Prostate gland (tissue), 2 donors: ENCODE results near the gene PTPRCAP. TPM values are rescaled to one million over a fixed set of nuclear protein-coding genes. Genes with fewer than 3 reads are reported as not detected.

Experiments used
- DNase-seq: peaks from one replicate; pipeline ENCODE4 v3.0.0-alpha.2; 2019; ENCODE audit warnings: low spot score
- H3K27ac ChIP-seq, 2 donors: fragments of 200-600 bp; sonication (generic); 2 replicates each; pipeline ENCODE4 v1.5.1; 2017 to 2019
- H3K27me3 ChIP-seq: fragments of 200-600 bp; sonication (generic); replicated peaks from 2 replicates; pipeline ENCODE4 v1.5.1; 2019; ENCODE audit not compliant: insufficient read depth
- H3K36me3 ChIP-seq, 2 donors: fragments of 200-600 bp; sonication (generic); 1 replicate in 1 of 2; 2 replicates in 1 of 2; pipeline versions ENCODE4 v1.5.1 to v1.8.1; 2017 to 2019
- H3K4me1 ChIP-seq: fragments of 200-600 bp; sonication (generic); replicated peaks from 2 replicates; pipeline ENCODE4 v1.5.1; 2019
- H3K4me3 ChIP-seq, 2 donors: fragments of 200-600 bp; sonication (generic); 2 replicates each; pipeline ENCODE4 v1.5.1; 2017 to 2019
- H3K9me3 ChIP-seq: fragments of 200-600 bp; sonication (generic); 2 replicates; pipeline ENCODE4 v1.5.1; 2017
- POLR2A ChIP-seq: fragments of 450-650 bp; IDR thresholded peaks from one replicate; pipeline ENCODE4 v1.6.1; 2016; ENCODE audit warnings: antibody characterized with exemption, mild to moderate bottlenecking
- POLR2AphosphoS5 ChIP-seq: sonication (generic); formaldehyde crosslinking; IDR thresholded peaks from one replicate; pipeline ENCODE4 v1.6.1; 2017; ENCODE audit warnings: antibody characterized with exemption
- WGBS: methylation state at CpG from one replicate; pipeline ENCODE4 v1.1.5; 2018; 5-methylcytosine and 5-hydroxymethylcytosine counted together
- intact Hi-C: fragments of 100-400 bp; cut with DNase I; formaldehyde crosslinking; loops from one replicate; pipeline ENCODE4 v1.14.2; 2022
- total RNA-seq, 2 donors: library from RNA; depleted of rRNA; stranded (reverse); fragments of >200 nt; gene quantifications; one replicate each; pipeline ENCODE4 v1.1.0, GENCODE V29; 2016
- TF ChIP-seq, protein P1 (sequence below), 4 experiments: fragments of 200-600 bp in 2 of 4; fragments of 450-650 bp in 2 of 4; sonication (generic) in 2 of 4; IDR thresholded peaks; 1 replicate in 3 of 4; 2 replicates in 1 of 4; pipeline ENCODE4 v1.5.1; 2016 to 2019; ENCODE audit warnings: antibody characterized with exemption in 4 of 4, mild to moderate bottlenecking in 2 of 4, moderate library complexity in 2 of 4

Gene PTPRCAP
- total RNA-seq, 2 donors from 2014 or later: 2.9 to 5.9 TPM

DNA sequence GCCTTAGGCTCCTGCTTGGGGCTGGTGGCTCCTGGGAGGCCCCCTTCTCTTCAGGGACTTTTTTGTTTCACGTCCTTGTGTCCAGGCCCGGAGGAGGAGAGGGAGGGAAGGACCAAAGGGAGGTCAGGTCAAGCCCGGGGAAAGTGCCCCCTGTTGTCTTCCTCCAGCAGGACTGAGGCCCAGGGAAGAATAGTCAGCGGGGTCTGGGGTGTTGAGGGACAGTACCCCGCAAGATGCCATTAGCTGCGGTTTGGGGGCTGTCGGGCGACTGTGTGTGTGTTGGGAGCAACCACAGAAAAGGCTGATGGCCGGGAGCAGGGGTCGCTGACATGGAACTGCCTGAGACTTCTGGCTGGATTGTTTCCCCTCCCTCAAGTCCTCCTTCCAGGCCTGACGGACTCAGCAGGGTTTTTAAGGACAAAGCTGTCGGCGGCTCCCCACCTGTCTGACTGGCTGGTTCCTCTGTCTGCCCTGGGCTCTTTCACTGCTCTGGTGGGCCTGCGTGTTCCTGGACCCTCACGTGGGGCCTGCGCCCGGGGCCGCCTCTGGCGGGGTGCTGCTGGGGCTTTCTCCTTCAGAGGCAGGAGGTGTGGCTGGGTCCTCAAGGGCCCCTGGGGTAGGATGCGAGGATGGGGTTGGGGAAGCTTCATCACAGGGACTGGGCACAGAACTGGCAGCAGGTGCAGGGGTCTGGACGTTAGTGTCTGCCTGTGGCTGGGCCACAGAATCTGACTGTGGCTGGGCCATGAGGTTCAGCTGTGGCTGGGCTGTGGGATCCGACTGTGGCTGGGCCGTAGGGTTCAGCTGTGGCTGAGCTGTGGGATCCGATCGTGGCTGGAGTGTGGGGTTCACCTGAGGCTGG is 13.5 kb upstream of the PTPRCAP start:
- no peaks in the 10 kb centered on the region for H3K4me1 ChIP-seq
- WGBS: 90% methylated on average over 25 of the region's 25 CpGs
- TF ChIP-seq POLR2AphosphoS5: no peak
- no peak for TF ChIP-seq POLR2A
- TF ChIP-seq, protein P1, sequence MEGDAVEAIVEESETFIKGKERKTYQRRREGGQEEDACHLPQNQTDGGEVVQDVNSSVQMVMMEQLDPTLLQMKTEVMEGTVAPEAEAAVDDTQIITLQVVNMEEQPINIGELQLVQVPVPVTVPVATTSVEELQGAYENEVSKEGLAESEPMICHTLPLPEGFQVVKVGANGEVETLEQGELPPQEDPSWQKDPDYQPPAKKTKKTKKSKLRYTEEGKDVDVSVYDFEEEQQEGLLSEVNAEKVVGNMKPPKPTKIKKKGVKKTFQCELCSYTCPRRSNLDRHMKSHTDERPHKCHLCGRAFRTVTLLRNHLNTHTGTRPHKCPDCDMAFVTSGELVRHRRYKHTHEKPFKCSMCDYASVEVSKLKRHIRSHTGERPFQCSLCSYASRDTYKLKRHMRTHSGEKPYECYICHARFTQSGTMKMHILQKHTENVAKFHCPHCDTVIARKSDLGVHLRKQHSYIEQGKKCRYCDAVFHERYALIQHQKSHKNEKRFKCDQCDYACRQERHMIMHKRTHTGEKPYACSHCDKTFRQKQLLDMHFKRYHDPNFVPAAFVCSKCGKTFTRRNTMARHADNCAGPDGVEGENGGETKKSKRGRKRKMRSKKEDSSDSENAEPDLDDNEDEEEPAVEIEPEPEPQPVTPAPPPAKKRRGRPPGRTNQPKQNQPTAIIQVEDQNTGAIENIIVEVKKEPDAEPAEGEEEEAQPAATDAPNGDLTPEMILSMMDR (IDR thresholded peaks at IDR 0.05): no peak
- no peak for DNase-seq
- H3K9me3 ChIP-seq: no peaks in the 10 kb centered on the region
- H3K4me3 ChIP-seq: no peak overlapping the region
- H3K27me3 ChIP-seq: no peaks in the 10 kb centered on the region
- intact Hi-C loops: no loop called here
- H3K36me3 ChIP-seq: no peaks in the 10 kb centered on the region
- H3K27ac ChIP-seq: no peak overlapping the region

DNA sequence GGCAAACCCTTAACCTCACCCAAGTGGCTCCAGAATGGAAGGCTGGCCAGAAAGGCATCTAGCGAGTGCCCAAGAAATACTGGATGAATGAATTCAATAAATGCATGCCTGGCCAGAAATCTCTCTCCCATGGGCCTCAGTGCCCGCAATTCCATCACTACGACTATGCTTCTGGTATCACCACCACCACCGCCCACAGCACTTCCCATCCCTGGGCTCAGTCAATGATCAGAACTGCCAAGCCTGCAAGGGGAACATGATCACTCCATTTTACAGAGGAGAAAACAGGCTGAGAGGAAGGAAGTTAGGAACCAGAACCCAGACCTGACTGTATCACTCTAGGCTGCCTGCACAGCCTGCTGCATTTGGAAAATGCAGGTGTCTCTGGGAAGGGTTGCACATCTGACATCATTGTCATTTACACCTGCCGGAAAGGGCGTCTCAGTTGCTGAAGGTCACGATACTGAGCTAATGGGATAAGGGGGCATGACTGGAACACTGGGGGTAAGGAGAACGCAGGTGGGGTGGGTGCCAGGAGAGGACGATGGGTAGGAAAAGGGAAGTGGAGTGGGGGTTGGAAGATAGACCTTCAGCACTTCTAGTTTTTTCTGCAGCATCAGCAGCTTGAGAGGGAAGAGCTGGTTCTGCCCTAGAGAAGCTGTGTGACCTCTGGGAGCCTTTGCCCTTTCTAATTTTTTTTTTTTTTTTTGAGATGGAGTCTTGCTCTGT is 11.8 kb upstream of the PTPRCAP start:
- H3K9me3 ChIP-seq: no peaks in the 10 kb centered on the region
- no peak overlapping the region for H3K4me3 ChIP-seq
- no peak overlapping the region for H3K27ac ChIP-seq
- no peaks in the 10 kb centered on the region for H3K27me3 ChIP-seq
- 85% methylated on average over 9 of the region's 9 CpGs for WGBS
- intact Hi-C loops: no loop called here
- H3K4me1 ChIP-seq: no peaks in the 10 kb centered on the region
- TF ChIP-seq POLR2A (no peak), POLR2AphosphoS5 (no peak)
- TF ChIP-seq, protein P1 (IDR thresholded peaks at IDR 0.05): no peak
- H3K36me3 ChIP-seq: no peaks in the 10 kb centered on the region
- DNase-seq: no peak

DNA sequence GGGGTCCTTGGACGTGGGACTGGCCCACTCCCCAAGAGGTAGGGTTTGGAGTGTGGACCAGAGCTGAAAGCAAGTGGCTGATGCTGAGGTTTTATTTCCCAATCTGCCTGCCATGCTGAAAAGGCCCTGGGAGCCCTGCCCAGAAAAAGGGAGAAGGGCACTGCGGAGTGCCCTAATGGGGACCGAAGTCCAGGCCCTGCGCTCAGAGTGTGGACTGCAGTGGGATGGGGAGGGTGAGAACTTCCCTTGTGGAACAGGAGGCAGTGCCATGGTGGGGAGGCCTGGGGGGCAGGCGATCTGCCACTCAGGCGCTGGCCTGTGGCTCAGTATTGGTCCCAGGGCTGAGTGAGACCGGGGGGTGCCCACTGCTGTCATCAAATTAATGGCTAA is 10.7 kb upstream of the PTPRCAP start:
- intact Hi-C loops: no loop called here
- Histone ChIP-seq H3K27ac (no peak overlapping the region), H3K27me3 (no peaks in the 10 kb centered on the region), H3K4me1 (no peaks in the 10 kb centered on the region), H3K36me3 (no peaks in the 10 kb centered on the region), H3K4me3 (no peak overlapping the region), H3K9me3 (no peaks in the 10 kb centered on the region)
- no peak for DNase-seq
- 94% methylated on average over 7 of the region's 7 CpGs for WGBS
- TF ChIP-seq, protein P1 (IDR thresholded peaks at IDR 0.05): no peak
- TF ChIP-seq POLR2A (no peak), POLR2AphosphoS5 (no peak)

DNA sequence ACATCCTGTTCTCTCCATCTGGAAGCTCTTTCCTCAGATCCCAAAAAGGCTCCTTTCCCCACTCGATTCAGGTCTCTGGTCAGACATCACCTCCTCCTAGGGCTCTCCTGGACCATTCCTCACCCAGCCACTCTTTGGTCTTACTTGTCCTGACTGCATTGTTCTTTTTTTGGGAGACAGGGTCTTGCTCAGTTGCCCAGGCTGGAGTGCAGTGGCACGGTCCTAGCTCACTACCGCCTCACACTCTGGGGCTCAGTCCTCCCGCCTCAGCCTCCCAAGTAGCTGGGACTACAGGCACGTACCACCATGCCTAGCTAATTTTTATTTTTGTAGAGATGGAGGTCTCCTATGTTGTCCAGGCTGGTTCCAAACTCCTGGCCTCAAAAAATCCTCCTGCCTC is 8.0 kb upstream of the PTPRCAP start:
- H3K27me3 ChIP-seq: no peaks in the 10 kb centered on the region
- TF ChIP-seq, protein P1 (IDR thresholded peaks at IDR 0.05): no peak
- TF ChIP-seq POLR2A (no peak), POLR2AphosphoS5 (no peak)
- DNase-seq: no peak
- intact Hi-C loops: no loop called here
- H3K36me3 ChIP-seq: peaks cover 0 to 10% of the 10 kb centered on the region in 2 donors
- H3K27ac ChIP-seq: no peak overlapping the region
- H3K4me1 ChIP-seq: peaks cover 16% of the 10 kb centered on the region
- 79% methylated on average over 5 of the region's 5 CpGs for WGBS
- no peaks in the 10 kb centered on the region for H3K9me3 ChIP-seq
- no peak overlapping the region for H3K4me3 ChIP-seq
